Measurements from ENCODE around the gene GPRIN1.

DNA sequence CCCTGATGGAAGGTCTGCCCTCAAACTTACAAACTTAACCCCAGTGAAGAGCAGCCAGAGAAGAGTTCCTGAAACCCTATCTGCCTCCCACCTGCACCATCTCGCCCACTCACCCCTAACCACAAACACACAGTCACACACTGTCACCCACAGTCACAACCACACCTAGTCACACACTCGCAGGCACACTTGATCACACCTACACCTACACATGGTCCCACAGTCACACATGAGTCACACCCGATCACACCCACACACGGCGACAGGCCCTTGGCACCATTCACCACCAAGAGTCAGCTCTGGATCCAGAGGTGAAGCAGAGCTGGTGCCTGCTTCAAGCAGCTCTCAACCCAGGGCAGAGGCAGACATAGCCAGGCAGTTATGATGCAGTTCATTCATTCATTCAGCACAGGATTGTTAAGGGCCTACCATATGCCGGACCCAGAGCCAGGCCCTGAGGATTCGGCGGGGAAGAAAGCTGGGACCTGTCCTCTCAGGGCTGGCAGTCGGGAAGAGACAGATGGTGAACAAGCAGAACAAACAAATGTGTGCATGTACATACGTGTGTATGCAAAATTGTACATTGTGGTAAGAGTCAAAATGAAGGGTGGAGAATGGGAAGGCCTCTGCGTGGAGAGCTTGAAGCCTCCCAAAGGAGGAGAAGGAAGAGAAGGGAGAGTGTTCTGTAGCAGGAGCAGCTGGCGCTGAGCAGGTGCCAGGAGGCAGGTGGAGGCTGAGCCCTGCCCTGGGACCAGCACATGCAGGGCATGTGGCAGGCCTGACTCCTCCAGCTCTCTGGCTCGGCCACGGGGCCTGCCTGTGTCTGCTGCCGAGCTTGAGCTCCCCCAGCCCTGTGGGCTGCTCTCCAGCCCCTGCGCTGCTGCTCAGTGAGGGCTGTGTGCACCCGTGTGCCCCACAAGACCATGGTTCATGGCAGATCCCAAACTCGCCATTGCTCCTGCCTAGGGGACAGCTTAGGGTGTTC lies 43.7 kb upstream of the GPRIN1 start:
- TF ChIP-seq, protein P1, sequence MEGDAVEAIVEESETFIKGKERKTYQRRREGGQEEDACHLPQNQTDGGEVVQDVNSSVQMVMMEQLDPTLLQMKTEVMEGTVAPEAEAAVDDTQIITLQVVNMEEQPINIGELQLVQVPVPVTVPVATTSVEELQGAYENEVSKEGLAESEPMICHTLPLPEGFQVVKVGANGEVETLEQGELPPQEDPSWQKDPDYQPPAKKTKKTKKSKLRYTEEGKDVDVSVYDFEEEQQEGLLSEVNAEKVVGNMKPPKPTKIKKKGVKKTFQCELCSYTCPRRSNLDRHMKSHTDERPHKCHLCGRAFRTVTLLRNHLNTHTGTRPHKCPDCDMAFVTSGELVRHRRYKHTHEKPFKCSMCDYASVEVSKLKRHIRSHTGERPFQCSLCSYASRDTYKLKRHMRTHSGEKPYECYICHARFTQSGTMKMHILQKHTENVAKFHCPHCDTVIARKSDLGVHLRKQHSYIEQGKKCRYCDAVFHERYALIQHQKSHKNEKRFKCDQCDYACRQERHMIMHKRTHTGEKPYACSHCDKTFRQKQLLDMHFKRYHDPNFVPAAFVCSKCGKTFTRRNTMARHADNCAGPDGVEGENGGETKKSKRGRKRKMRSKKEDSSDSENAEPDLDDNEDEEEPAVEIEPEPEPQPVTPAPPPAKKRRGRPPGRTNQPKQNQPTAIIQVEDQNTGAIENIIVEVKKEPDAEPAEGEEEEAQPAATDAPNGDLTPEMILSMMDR (IDR thresholded peaks at IDR 0.05): no peak
- no peak for TF ChIP-seq POLR2A (IDR thresholded peaks at IDR 0.05)
- no peak for TF ChIP-seq POLR2AphosphoS5 (IDR thresholded peaks at IDR 0.05)
- TF ChIP-seq EP300 (IDR thresholded peaks at IDR 0.05; ENCODE audit: low read depth): no peak

Measured in transverse colon (tissue), 4 donors.